NCI-H524 treated with DMSO at 0.1 percent for 48 hours (cell line): ENCODE results near the gene EML6.

Experiments
- DNase-seq: peaks from one replicate; lab custom pipeline; 2025; lab: John Stamatoyannopoulos, UW

EML6 gene

GRCh38 chr2:55003706-55004639, 280.5 kb downstream of the EML6 start:
- DNase-seq = no peak

DNA sequence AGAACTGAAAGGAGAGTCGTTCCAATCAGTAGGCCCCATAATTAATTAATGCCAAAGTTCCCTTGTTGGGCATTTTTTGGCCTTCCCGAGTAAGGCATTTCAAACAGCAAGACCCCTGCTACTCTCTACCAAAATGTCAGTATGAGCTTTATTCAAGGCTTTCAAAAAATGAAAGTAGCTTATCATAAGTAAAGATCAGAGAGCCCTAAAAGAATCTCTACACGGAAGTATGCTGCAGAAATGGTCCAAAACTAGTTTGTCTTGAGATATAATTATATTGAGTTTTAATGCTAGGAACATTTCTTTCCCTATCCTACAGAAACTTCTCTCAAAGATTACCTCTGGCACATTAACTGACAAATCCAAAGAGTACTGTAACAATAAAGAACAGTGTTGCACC, 282.8 kb downstream of the EML6 start:
- DNase-seq = no peak

DNA sequence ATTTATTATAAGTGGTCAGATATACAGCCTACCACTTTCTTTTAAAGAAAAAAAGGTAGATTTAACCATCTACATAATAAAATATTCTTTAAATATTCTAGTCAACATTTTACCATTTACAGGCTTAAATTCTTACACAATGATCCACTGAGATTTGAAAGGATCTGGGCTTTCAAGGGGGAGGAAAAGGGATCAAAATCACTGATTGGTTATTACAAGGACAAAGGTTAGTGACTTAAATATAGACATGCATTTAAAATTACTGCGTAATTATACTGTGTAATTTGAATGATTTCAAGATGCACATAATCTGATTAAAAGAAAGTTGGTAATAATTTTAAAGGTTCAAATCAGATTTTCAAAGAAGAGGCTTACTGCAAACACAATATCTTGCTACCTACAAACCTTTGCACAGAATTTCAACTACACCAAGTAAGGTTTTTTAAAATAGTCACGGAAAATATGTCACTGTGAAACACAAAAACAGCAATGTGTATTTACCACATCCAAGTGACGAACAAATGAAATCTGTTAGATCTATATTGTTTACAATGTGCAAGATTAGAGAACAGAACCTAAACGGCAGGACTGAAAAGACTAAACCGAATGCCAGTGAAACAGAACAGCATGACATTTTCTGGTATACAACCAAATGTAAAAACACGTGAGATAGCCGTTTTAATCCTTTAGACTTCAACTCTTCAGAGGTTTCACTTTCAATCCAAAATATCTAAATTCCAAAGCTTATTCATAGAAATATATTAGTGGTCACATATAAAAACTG, 286.0 kb downstream of the EML6 start:
- DNase-seq = no peak

GRCh38 chr2:55010149-55010591, 286.7 kb downstream of the EML6 start:
- peak; percentile 37 for DNase-seq

DNA sequence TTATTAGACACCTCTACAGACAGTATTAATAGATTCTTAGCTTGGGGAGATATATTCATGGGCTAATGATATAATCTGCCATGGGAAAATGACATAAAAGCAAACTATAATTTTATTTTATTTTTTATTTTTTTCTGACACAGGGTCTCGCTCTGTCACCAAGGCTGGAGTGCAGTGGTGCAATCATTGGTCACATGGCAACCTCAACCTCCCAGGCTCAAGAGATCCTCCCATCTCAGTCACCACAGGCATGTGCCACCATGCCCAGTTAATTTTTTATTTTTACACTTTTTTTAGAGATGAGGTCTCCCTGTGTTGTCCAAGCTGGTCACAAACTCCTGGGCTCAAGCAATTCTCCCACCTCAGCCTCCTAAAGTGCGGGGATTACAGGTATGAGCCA, 287.5 kb downstream of the EML6 start:
- no peak for DNase-seq

DNA sequence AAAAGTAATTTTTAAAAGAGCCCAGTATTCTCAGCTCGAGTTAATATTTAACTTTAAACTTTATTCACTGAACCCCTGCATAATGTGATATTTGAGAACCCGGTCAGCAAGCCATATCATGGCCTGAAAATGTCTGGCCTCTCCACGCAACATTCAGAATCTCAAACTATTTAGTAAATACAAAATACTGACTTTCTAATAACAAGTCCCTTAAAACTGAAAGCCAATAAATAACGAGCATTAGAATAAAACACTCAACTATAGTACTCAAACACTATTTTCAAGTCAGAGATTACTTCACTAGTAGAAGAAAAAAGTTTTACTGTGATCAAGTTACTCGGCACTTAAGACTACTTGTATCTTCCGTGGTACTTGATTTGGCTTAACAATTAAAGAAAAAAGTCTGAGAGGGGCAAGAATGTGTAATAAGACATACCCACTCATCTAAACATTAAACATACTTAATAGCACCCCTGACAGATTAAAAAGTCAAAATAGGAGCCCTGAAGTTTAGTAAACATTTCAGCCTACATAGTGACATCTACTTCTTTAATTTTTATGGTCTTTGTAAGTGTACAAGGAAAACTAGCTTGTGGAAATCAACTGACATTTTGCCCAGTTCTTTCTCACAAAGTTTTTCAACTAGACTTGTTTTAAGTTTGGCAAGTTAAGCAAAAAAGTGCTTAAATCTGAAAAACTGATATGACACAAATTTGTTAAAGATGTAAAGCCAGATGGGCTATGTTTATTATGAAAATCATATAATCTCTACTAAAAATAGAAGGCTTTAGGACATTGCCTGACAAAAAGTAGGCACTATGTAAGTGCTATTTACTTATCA, 288.6 kb downstream of the EML6 start:
- DNase-seq = no peak

DNA sequence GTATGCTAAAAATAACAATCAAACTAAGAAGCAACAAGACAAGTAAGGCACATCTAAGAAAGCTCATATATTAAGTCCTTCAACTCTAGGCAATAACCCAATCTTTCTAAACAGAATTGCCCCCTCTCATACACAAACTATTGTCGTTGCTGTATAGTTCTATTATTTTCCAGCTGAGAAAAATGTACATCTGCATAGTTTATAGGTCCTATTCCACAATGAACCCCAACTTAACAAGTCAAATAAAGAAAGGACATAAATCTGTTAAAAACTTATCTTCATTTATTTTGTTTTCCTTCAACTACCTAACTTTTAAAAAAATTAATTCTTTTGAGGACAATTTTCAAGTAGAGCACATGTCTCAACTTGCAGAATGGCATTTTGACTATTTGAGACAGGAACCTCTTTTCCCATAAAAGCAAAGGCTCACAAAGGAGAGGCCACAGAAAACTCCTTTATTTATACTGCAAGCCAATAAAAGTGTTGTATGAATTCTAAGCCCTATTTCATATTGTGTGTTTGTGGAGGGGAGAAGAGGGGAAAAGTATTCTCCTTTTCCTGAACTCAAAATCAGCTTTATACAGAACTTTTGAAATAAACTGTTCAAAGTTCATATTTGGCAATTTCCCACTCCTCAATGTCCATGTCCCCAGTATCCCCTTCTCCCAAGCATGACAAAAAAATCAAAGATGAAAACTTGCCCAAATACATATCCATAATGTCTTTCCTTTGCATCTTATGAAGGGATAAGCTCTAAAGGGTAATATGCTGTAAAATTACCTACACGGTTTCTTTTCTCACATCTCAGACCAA, 289.4 kb downstream of the EML6 start:
- no peak for DNase-seq

DNA sequence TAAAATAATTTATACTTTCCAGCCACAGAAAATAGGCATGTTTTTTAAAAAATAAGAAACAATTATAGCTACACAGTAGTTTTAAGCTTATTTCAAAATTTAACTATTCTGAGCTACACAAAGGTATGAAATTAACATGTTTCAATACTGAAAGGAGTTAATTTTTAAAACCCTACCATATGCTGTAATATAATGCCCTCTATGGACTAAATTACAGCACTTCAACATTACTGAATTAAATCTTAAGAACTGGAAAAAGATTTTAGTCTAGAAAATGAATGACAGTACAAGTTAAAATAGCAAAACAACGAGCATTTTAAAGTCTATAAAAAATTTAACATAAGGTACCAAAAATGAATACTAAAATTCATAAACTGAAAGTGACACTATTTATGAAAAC, 290.5 kb downstream of the EML6 start:
- no peak for DNase-seq

DNA sequence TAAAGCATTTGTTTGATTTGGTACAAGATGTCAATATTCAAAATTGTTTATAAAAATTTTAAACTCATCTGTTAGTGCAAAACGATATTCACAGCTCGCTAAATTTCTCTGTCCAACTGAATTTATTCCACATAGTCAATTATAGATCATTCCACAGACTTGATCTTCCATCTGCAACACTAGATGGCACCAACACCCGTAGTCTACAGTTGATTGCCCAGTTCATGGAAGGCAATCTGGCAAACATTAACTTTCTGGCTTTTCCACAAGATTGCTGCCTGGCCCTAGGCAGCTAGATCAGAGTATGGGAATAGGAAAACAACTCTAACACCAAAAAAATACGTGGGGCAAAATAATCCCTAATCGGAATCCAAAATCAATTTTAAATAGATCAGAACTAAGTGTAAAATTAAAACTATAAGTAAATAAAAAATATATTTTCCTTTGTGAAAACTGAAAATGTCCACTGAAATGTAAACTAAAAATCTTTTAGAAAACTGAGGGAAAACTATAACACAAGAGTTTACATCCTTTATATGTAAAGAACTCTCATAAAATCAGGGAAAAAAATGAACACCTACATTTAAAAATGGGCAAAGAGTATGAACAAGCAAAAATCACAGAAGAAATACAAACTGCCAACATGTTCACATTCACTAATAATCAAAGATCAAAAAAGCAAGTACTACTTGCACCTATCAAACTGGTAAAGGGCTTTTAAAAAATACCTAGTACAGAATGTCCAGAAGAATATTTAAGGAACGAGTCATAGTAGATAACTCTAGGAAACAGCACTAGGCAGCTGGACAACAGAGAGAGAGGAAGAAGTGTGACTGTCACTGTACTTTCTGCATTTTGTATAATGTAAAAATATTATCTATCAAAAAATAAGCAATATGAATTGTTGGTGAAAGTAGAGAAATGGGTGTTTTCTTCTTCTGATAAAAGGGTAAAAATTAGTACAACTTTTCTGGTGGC, 291.8 kb downstream of the EML6 start:
- peak; percentile 25 for DNase-seq

DNA sequence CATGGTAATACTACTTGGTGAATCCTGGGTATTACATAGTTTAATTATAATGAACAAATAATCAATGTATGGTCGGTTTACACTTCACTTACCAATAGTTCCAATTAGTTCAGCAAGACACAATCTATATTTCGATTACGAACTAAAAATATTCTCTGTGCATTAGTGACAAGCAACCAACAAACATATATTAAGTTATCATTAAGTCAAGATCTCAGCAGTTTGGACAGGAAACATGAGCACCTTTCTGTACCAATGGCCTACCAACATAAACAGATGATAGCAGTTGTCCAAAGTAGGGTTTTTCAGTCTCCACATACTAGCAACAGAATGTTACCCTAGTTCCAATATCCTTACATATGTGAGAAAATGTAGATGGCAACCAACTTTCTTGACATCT, 294.0 kb downstream of the EML6 start:
- DNase-seq = no peak

- no peak for DNase-seq
These were observed 294.4 kb downstream of the EML6 start for GRCh38 chr2:55017880-55018279.

- no peak for DNase-seq
These were observed 295.2 kb downstream of the EML6 start for GRCh38 chr2:55018619-55019018.

- no peak for DNase-seq
These were observed 296.2 kb downstream of the EML6 start for GRCh38 chr2:55019526-55020258.
